ENCODE data around the gene DLX5.
"Not testable (repeated sequence)": the region's sequence is repeated elsewhere in the genome, so short reads cannot be mapped to it uniquely, and the experiment has no call there.

The DLX5 gene

DNA sequence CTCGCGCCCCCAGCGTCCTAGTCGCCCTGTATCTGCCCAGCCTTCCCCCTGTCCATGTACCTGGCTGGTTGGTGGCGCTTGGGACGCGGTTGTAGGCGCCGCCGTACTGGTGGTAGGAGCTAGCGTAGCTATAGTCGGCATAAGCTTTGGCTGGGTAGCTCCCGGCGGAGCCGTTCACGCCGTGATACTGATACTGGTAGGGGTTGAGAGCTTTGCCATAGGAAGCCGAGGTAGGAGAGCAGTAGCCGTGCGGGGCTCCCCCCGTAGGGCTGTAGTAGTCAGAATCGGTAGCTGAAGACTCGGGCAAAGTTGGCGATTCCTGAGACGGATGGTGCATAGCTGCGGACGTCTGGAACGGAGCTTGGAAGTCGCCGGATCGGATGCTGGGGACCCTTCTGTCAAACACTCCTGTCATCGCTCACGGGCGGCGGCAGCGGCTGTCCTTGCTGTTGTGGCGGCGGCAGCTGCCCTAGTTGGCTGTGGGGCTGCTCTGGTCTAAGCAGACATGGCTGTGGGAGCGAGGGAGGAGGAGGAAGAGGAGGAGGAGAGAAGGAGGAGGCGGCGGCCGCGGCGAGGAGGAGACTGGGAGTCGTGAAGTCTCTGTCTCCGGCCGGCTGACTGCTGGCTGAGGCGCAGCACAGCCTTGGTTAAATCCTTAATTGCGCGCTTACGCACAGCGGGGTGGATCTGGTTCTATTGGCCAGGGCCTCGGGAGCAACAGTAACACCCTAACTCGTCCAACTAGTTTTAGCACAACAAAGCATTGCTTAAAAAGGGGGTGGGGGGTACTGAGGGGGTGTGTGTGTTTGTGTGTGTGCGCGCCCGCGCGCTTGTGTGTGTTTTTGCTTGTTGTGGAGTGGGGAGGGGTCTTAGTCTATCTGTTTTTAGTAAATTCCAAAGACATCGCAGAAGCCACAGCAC is at the start of gene DLX5:
TSS of gene DLX5 (minus strand) at position 623 of the 921 bp plus-strand sequence. CDS start at position 415, 208 bp downstream.
- no peak for DNase-seq (ENCODE audit: low read depth in 3 of 3)

- DNase-seq (ENCODE audit: low read depth in 3 of 3), result not testable (repeated sequence)
Measured at GRCh38 chr7:97072025-97072424, 47.4 kb upstream of the DLX5 start.

GRCh38 chr7:97064972-97065587 is 40.4 kb upstream of the DLX5 start:
- peak in 1 of 3 experiments; percentile 5 for DNase-seq (ENCODE audit: low read depth in 3 of 3)

DNA sequence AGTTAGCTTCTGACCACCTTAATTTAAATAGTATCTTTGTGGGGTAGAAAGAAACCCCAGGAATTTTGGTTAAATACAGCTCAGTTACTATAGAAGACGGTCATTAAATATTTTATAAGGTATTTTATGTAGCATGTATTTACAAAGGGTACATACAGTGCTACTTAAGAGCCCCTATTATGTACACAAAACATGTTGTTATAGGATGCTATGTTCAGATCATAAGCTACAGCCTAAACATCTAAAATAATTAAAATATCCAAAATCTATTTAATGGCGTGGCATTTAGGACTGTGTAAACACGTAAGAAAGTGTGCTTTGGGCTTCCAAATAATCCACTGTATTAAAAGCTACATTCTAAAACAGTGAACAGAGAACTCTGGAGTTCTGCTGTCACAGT is 39.4 kb upstream of the DLX5 start:
- no peak for DNase-seq (ENCODE audit: low read depth in 3 of 3)

- DNase-seq (ENCODE audit: low read depth in 3 of 3), result no peak
Measured at GRCh38 chr7:97043281-97043680, 18.6 kb upstream of the DLX5 start.

DNA sequence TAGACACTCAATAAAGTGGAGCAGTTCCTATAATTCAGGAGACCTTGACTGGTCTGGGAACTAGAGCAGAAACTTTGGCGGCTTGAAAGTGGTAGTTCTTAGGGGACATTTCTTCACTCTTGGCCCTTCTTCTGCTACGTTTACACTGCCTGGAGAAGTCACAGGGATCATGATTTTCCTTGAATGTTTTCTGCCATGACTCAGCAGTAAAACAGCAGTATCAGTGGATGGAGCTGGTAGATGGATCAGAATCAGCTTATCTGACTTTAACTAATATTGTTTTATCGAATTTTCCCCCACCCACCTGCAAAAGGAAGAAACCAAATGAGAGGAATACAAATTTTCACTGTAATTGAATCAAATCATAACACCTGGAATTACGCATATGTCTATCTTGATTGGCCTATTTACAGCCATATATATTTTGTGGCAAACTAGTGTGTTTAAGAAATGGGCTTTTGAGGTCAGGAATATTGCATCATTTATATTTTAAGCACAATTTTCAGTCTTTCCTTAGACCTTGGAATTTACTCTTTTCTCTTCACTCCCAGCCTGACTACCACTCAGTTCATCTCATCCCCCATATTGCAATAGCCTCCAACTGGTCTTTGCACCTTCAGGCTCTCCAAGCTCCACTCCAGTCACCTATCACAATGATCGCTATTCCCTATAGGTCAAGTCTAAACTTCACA is 14.9 kb upstream of the DLX5 start:
- no peak for DNase-seq (ENCODE audit: low read depth in 3 of 3)

- DNase-seq (ENCODE audit: low read depth in 3 of 3), result not testable (repeated sequence)
Measured at GRCh38 chr7:97034213-97034852, 9.7 kb upstream of the DLX5 start.

DNA sequence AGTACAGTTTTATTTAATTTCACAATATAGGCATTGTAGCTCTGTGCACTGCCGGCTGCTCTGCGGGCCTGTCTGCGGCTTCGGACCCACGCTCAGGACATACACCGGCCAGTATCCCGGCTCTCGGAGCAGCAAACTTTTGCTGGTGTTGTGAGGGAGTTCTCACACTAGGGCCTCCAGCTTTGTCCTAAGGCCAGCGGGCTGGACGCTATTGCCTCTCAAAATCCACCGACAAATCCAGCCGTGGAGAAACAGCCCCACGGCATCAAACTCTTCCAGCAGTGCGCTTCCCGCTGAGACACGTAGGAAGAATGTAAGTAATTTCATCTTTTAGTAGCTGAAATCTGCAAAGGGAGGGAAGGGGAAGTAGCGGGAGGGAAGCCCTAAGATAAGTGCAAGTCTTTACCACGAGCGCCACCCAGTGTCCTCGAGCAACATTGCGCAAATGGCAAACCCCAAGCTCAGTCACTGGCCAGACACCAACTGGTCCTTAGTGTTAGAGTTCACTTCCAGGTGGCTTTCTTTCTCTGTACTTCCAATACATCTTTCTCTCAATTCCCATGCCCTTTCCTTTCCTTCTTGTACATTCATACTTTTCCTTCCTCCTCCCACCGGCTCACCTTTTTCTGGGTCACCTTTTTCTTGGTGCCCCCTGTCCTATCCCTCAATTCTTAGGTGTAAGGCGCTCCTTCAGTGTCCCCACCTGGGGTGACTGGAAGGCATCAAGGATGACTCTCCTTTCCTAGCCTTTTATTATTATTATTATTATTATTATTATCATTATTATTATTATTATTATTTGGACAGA is 3.0 kb upstream of the DLX5 start:
- DNase-seq (ENCODE audit: low read depth in 3 of 3), result peak; percentile 44 to 64 (median 46)

DNA sequence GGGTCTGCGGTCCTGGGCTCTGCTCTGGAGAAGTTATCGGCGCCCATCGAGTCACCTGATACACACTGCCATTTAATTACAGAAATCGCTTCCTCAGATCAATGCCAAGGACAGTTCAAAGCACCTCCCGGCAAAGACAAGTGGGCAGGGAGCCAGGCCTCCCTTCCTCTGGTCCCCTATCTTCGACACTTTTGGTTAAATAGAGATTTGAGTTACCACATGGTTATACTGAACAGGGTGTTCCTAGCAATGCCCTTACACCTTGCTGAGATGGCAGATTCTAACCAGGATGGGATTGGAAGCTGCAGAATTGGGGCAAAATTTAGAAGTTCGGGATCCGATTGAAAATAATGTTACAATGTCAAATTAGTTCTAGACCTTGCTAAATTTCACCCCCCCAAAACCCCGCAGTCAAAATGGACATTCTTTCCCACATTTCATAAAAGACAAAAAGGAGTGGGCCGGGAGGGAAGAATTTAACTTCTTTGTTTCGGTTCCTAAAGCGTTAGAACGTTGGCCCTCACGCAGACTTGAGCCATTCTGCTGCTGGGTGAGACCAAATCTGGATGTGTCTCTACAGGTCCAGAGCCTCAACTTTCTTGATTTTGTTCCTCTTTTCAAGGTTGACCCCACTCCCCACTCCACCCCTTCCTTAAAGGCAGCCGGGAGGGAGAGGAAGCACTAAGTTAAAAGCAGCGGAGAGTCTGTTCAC is 2.2 kb upstream of the DLX5 start:
- no peak for DNase-seq (ENCODE audit: low read depth in 3 of 3)

GRCh38 chr7:97025983-97026714 is 1.5 kb upstream of the DLX5 start:
- no peak for DNase-seq (ENCODE audit: low read depth in 3 of 3)

DNA sequence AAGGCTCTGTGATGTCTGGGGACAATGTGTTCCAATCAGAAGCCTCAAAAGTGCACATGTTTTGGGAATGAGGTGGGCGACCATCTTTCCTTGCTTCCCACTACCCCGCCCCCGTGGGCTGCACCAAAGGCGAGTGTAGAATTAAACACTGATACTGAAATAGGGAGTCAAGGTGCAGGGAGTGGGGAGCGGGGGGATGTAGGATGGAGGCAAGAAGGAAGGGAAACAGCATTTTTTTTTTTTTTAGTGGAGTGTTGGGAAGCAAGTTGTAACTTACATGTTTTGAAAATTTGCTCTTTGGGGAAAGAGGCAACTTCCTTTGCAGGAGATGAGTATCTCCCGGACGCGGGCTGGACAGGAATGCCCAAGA is 484 bp upstream of the DLX5 start:
- DNase-seq (ENCODE audit: low read depth in 3 of 3), result no peak

DNA sequence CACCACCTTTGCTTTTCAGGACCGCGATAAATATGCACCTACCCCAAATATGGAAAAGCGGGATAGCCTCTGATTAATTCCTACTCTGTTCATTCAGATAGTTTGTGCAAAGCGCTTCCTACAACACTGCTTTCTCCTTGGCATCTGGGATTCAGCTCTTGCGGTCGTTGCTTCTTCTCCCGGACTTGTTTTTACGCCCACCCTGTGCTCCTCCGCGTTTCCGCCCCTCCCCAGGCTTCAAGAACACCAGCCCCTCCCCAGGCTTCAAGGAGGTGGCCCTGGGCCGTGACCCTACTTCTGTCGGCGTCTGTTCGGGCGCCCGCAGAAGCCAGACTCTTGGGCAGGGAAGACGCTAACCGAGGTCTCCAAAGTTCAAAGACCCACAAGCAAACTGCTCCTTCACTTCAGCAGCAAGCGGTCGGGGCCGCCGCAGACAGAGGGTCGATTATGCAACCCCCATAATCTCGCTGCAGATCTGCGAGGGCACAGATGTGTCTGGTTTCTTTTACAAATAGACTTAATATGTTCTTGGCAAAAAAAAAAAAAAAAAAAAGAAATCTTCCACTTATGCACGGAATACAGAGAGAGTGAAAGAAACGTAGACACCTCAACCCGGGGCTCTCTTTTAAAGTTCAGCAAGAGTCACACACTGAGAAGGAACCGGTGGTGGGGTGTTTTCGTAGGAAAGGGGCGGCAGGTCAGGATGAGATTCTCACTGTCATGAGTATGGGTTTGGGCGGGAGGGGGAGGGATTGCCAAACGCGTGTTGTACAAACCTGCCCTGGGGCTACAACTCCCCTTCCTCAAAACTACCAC is 1.9 kb downstream of the DLX5 start:
- no peak for DNase-seq (ENCODE audit: low read depth in 3 of 3)

DNA sequence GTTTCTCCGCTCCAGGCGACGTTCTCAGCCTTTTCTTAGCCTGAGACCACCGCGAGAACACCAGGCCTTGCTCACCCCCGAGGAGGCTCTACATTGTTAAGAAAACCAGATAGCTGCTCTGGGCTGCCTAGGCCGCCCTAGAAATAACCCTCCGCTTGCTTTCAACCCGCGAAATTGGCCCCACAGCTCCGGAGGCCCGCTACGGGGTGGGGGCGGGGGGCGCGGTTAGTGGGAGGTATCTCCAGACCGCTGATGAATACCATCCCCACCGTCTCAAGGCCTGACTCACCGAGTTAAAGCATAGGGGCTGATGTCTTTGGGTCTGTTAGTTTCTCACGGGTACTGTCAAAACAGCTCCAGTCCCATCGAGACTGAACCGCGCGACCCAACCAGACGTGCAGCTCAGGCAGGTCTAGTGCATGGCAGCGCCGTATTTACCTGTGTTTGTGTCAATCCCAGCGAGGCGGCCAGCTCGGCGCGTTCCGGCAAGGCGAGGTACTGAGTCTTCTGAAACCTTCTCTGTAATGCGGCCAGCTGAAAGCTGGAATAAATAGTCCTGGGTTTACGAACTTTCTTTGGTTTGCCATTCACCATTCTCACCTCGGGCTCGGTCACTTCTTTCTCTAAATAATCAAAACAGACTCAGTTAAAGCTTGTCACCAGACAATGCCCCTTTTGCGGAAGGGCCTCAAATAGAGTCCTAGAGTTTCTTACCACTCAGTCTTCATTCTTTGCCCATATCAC is 2.7 kb downstream of the DLX5 start:
- no peak for DNase-seq (ENCODE audit: low read depth in 3 of 3)

DNA sequence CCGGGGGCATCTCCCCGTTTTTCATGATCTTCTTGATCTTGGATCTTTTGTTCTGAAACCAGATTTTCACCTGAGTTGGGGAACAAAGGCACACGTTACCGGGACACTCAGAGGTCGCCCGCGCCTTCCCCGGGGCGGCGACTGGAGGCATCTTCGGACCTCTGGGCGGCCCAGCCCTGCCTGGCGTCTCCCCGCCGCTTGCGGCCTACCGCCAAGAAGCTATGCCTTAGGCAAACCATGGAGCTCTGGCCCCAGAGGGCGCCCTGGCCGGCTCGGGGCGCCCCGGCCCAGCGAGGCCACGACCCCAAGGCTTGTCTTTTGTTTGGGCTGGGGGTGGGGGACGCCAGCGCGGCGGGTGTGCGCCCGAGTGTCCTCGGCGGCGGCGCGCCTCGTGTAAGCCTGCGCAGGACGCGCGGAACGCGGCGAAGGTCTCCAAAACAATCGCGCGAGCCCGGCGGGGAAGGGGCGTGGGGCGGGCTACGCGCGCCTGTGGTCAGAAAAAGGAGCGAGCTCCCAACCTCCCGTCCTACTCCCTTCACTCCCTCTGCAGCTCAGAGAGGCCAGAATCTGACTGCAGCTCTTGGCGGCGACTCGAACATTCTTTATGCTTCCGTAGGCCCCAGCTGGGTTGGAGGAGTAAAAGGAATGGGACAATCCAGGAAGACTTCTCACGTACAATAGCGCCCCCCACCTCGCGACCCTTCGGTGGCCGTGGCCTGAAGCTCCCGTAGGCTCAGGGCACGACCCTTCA is 3.5 kb downstream of the DLX5 start:
- DNase-seq (ENCODE audit: low read depth in 3 of 3), result no peak

GRCh38 chr7:97020601-97020995 is 4.0 kb downstream of the DLX5 start:
- no peak for DNase-seq (ENCODE audit: low read depth in 3 of 3)

- DNase-seq (ENCODE audit: low read depth in 3 of 3), result no peak
Measured at GRCh38 chr7:97019710-97020225, 4.9 kb downstream of the DLX5 start.

DNA sequence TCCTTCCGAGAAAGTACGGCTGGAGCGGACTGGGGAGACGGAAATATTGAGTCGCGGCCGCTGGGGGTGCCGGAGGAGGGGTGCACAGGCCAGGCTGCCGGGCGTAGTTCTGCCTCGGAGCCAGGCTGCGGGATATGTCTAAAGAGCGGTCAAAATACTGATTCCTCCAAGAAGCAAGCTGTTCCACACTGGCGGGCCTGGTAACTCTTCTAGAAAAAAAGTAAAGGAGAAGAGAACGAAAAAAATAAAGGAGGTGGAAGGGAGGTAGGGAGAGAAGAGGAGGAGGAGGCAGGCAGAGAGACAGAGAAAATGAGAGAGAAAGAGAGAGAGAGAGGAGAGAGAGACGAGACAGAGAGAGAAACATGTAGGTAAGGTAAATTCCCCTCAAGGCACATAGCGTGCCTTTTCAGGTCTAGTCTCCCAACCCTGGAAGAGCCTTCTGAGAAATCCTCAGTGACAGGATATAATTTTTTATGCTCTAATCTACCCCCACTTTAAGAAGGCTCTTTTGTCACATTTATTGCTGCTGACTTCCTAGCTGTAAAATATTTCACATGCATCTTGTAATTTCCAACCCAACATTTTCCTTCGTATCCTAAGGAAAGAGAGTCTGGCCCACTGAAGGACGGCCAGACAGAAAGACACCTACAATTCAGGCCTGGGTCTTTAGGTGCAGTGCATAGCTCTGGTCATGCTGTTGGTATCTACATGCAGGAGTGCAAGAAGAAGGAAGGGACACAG is 5.7 kb downstream of the DLX5 start:
- DNase-seq (ENCODE audit: low read depth in 3 of 3), result no peak
